GM12872 (cell line): ENCODE data around the gene CHST11.

Experiments used
- CTCF ChIP-seq: IDR thresholded peaks from 3 replicates; pipeline ENCODE4 v1.5.1; 2011; ENCODE audit warnings: low read depth, mild to moderate bottlenecking, low read length, moderate library complexity; ENCODE audit not compliant: insufficient read depth

Gene CHST11

GRCh38 chr12:104672096-104672445, 215.3 kb downstream of the CHST11 start:
- TF ChIP-seq CTCF: no peak

- TF ChIP-seq CTCF: no peak
These were observed 215.9 kb downstream of the CHST11 start for GRCh38 chr12:104672501-104673265.

GRCh38 chr12:104673294-104673693, 216.5 kb downstream of the CHST11 start:
- no peak for TF ChIP-seq CTCF

- TF ChIP-seq CTCF: no peak
These were observed 217.1 kb downstream of the CHST11 start for GRCh38 chr12:104673696-104674482.

- TF ChIP-seq CTCF: no peak
These were observed 219.9 kb downstream of the CHST11 start for GRCh38 chr12:104676636-104677035.

GRCh38 chr12:104677441-104678089, 220.8 kb downstream of the CHST11 start:
- no peak for TF ChIP-seq CTCF

GRCh38 chr12:104680070-104680469, 223.3 kb downstream of the CHST11 start:
- peak; percentile 83 for TF ChIP-seq CTCF
